Transverse colon (tissue), 4 donors: Measurements from ENCODE around the gene FBXO21.

Experiments used
- EP300 ChIP-seq: sonication (generic); formaldehyde crosslinking; IDR thresholded peaks from one replicate; pipeline ENCODE4 v1.6.1; 2017; ENCODE audit warnings: antibody characterized with exemption, low read depth
- POLR2A ChIP-seq: fragments of 450-650 bp; IDR thresholded peaks from one replicate; pipeline ENCODE4 v1.6.1; 2016; ENCODE audit warnings: antibody characterized with exemption, mild to moderate bottlenecking, moderate library complexity
- POLR2AphosphoS5 ChIP-seq, 3 donors: sonication (generic); formaldehyde crosslinking; IDR thresholded peaks; one replicate each; pipeline ENCODE4 v1.6.1; 2016; ENCODE audit warnings: antibody characterized with exemption in 3 of 3
- TF ChIP-seq, protein P1 (sequence below), 5 experiments: fragments of 200-600 bp in 3 of 5; fragments of 450-650 bp in 2 of 5; sonication (generic) in 3 of 5; IDR thresholded peaks; 1 replicate in 2 of 5; 2 replicates in 3 of 5; pipeline ENCODE4 v1.5.1; 2016 to 2017; ENCODE audit warnings: antibody characterized with exemption in 5 of 5, inconsistent platforms in 3 of 5, mild to moderate bottlenecking in 2 of 5, moderate library complexity in 1 of 5

DNA sequence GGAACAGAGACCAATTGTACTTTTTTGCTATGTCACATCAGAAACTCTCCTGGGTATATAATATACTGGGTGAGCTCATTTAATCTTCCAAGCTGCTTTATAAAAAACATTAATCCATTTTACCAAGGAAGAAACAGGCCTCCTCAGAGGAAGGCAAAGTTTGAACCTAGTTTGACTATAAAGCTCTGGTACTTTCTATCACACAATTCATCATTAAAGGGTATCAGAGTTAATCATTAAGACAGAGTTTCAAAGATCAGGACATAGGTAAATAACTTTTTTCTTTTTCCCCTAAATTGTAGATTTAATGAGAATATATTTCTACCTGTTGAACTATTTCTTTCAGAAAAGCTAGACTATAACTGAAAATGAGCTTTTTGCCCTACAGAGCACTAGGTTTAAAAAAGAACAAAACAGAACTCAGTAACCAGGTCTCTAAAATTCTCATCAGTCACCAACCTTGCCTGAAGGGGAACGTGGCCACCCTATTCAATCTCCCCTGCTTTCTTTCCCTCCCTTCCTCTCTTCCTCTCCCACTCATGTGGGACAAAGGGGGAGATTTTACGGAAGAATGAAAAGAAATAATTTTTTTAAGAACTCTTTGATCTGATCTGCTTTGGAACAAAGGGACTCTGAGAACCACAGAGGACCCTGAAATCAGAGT lies 18.6 kb downstream of the FBXO21 start:
- TF ChIP-seq, protein P1, sequence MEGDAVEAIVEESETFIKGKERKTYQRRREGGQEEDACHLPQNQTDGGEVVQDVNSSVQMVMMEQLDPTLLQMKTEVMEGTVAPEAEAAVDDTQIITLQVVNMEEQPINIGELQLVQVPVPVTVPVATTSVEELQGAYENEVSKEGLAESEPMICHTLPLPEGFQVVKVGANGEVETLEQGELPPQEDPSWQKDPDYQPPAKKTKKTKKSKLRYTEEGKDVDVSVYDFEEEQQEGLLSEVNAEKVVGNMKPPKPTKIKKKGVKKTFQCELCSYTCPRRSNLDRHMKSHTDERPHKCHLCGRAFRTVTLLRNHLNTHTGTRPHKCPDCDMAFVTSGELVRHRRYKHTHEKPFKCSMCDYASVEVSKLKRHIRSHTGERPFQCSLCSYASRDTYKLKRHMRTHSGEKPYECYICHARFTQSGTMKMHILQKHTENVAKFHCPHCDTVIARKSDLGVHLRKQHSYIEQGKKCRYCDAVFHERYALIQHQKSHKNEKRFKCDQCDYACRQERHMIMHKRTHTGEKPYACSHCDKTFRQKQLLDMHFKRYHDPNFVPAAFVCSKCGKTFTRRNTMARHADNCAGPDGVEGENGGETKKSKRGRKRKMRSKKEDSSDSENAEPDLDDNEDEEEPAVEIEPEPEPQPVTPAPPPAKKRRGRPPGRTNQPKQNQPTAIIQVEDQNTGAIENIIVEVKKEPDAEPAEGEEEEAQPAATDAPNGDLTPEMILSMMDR (IDR thresholded peaks at IDR 0.05), result no peak
- TF ChIP-seq POLR2AphosphoS5 (IDR thresholded peaks at IDR 0.05) (no peak), POLR2A (no peak), EP300 (no peak)
